Naive thymus-derived CD8-positive, alpha-beta T cell (primary cell): Measurements from ENCODE around the gene RAD51B. TPM values are rescaled to one million over a fixed set of nuclear protein-coding genes. Genes with fewer than 3 reads are reported as not detected.
A peak's percentile ranks its signal among the peaks of the same experiment; 100 is the strongest.
"Not testable (repeated sequence)": the region's sequence is repeated elsewhere in the genome, so short reads cannot be mapped to it uniquely, and the experiment has no call there.

Experiments used
- ATAC-seq, 2 donors: fragments of 150-1000 bp; cut with Tn5 transposase in 1 of 2; sonication (Bioruptor Pico), chemical (Tn5 transposase) in 1 of 2; 1 replicate in 1 of 2; 2 replicates in 1 of 2; pipeline ENCODE4 v1.10.0; 2021; ENCODE audit warnings: mild to moderate bottlenecking in 2 of 2, moderate library complexity in 2 of 2
- POLR2A ChIA-PET: fragments of 350-600 bp; sonication (Branson Sonifier 250); formaldehyde crosslinking; loops from one replicate; lab custom pipeline; 2021; ENCODE audit warnings: antibody characterized with exemption; lab: Charles Lee
- DNase-seq, 10 donors: peaks; one replicate each; pipeline versions ENCODE4 v3.0.0 to v3.0.0-alpha.2; 2020 to 2022
- H3K27ac Mint-ChIP-seq, 10 donors: one replicate each; pipeline ENCODE4 v1.8.0; 2020 to 2022; ENCODE audit warnings: mild to moderate bottlenecking in 10 of 10, mixed read lengths in 10 of 10, moderate library complexity in 4 of 10, inconsistent platforms in 1 of 10
- H3K27me3 Mint-ChIP-seq, 5 donors: one replicate each; pipeline ENCODE4 v1.8.0; 2021 to 2022; ENCODE audit warnings: mixed read lengths in 5 of 5
- H3K36me3 Mint-ChIP-seq, 3 donors: one replicate each; pipeline ENCODE4 v1.8.0; 2020 to 2022; ENCODE audit warnings: mixed read lengths in 3 of 3, mild to moderate bottlenecking in 2 of 3, inconsistent platforms in 1 of 3
- H3K4me1 Mint-ChIP-seq, 4 donors: one replicate each; pipeline ENCODE4 v1.8.0; 2021 to 2022; ENCODE audit warnings: mixed read lengths in 4 of 4
- H3K4me3 Mint-ChIP-seq, 10 donors: one replicate each; pipeline ENCODE4 v1.8.0; 2020 to 2022; ENCODE audit warnings: mild to moderate bottlenecking in 10 of 10, mixed read lengths in 10 of 10, moderate library complexity in 6 of 10, inconsistent platforms in 1 of 10
- H3K9me3 Mint-ChIP-seq, 9 donors: one replicate each; pipeline ENCODE4 v1.8.0; 2020 to 2022; ENCODE audit warnings: mixed read lengths in 9 of 9, mild to moderate bottlenecking in 3 of 9, inconsistent platforms in 1 of 9, moderate library complexity in 1 of 9
- polyA plus RNA-seq, 3 donors: library from polyadenylated mRNA; unstranded; fragments of 300-500 nt; fragmentation: Illumina TruSeq; gene quantifications; one replicate each; pipeline ENCODE4 v1.2.3, GENCODE V29; 2021
- total RNA-seq, 8 experiments: library from RNA in 2 of 8; stranded (reverse) in 2 of 8; gene quantifications; one replicate each; pipeline ENCODE4 v1.2.3 and lab custom pipeline; 2021 to 2026

The RAD51B gene
- total and polyA plus RNA-seq, 5 experiments from 2014 or later, result 15.1 to 30.0 (median 26.4) TPM

GRCh38 chr14:67982711-67983608, 163.4 kb downstream of the RAD51B start:
- ATAC-seq, result no peak
- H3K36me3 Mint-ChIP-seq, result peaks cover 0 to 4% (median 2%) of the 10 kb centered on the region in 3 donors
- no peak for DNase-seq
- H3K27me3 Mint-ChIP-seq, result no peaks in the 10 kb centered on the region
- POLR2A ChIA-PET, result no interaction called here
- no peaks in the 10 kb centered on the region for H3K9me3 Mint-ChIP-seq
- no peak overlapping the region for H3K27ac Mint-ChIP-seq
- H3K4me1 Mint-ChIP-seq, result peaks cover 0 to 2% (median 0%) of the 10 kb centered on the region in 4 donors
- H3K4me3 Mint-ChIP-seq, result no peak overlapping the region

GRCh38 chr14:67984274-67984673, 164.7 kb downstream of the RAD51B start:
- no peaks in the 10 kb centered on the region for H3K9me3 Mint-ChIP-seq
- no peak for DNase-seq
- H3K4me1 Mint-ChIP-seq, result peaks cover 0 to 2% (median 0%) of the 10 kb centered on the region in 4 donors
- H3K4me3 Mint-ChIP-seq, result no peak overlapping the region
- no peak for ATAC-seq
- H3K27me3 Mint-ChIP-seq, result no peaks in the 10 kb centered on the region
- H3K36me3 Mint-ChIP-seq, result peaks cover 0 to 4% (median 2%) of the 10 kb centered on the region in 3 donors
- peak overlapping the region in 2 of 10 donors; percentile 0 to 2 for H3K27ac Mint-ChIP-seq
- POLR2A ChIA-PET, result no interaction called here

GRCh38 chr14:67986131-67986841, 166.7 kb downstream of the RAD51B start:
- Mint-ChIP-seq H3K27ac (no peak overlapping the region), H3K36me3 (peaks cover 0 to 2% (median 0%) of the 10 kb centered on the region in 3 donors), H3K27me3 (no peaks in the 10 kb centered on the region), H3K9me3 (no peaks in the 10 kb centered on the region), H3K4me3 (no peak overlapping the region), H3K4me1 (peaks cover 0 to 2% (median 0%) of the 10 kb centered on the region in 4 donors)
- POLR2A ChIA-PET, result no interaction called here
- DNase-seq (no peak), ATAC-seq (no peak)

DNA sequence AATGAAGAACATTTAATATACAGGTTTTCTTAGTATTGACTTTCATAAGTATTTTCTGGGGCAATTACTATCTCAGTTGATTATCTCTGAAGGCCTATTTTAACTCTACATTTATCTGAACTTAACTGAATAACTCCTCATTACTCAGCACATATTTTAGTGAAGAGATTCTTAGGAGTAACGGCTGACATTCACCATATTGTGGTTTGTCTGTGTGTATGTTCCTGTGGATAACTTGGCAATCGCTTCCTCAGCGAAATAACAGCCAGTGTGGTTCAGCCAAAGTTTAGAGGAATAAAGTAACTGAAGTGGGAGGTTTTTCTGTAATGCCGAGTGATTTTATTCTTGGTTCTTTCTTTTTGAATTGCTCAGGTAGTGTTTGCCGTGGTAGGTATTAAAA, 168.0 kb downstream of the RAD51B start:
- POLR2A ChIA-PET, result no interaction called here
- Mint-ChIP-seq H3K9me3 (no peaks in the 10 kb centered on the region), H3K36me3 (peaks cover 0 to 2% (median 0%) of the 10 kb centered on the region in 3 donors), H3K4me3 (no peak overlapping the region), H3K4me1 (peaks cover 0 to 2% (median 0%) of the 10 kb centered on the region in 4 donors), H3K27ac (no peak overlapping the region), H3K27me3 (no peaks in the 10 kb centered on the region)
- no peak for ATAC-seq
- no peak for DNase-seq

GRCh38 chr14:67988210-67988609, 168.6 kb downstream of the RAD51B start:
- H3K4me3 Mint-ChIP-seq, ATAC-seq, POLR2A ChIA-PET, H3K4me1 Mint-ChIP-seq, H3K36me3 Mint-ChIP-seq, H3K27ac Mint-ChIP-seq, H3K27me3 Mint-ChIP-seq, H3K9me3 Mint-ChIP-seq, DNase-seq: not testable (repeated sequence)

GRCh38 chr14:67990576-67990975, 171.0 kb downstream of the RAD51B start:
- Mint-ChIP-seq H3K4me1 (peaks cover 0 to 2% (median 0%) of the 10 kb centered on the region in 4 donors), H3K27ac (no peak overlapping the region), H3K27me3 (no peaks in the 10 kb centered on the region), H3K9me3 (no peaks in the 10 kb centered on the region), H3K36me3 (peaks cover 0 to 4% (median 2%) of the 10 kb centered on the region in 3 donors), H3K4me3 (no peak overlapping the region)
- no peak for DNase-seq
- no peak for ATAC-seq
- POLR2A ChIA-PET, result no interaction called here

GRCh38 chr14:67994531-67994930, 175.0 kb downstream of the RAD51B start:
- DNase-seq (no peak), ATAC-seq (no peak)
- Mint-ChIP-seq H3K4me3 (no peak overlapping the region), H3K36me3 (peaks cover 0 to 2% (median 2%) of the 10 kb centered on the region in 3 donors), H3K27ac (no peak overlapping the region), H3K27me3 (no peaks in the 10 kb centered on the region), H3K4me1 (peaks cover 0 to 5% (median under 1%) of the 10 kb centered on the region in 4 donors), H3K9me3 (no peaks in the 10 kb centered on the region)
- POLR2A ChIA-PET, result no interaction called here

DNA sequence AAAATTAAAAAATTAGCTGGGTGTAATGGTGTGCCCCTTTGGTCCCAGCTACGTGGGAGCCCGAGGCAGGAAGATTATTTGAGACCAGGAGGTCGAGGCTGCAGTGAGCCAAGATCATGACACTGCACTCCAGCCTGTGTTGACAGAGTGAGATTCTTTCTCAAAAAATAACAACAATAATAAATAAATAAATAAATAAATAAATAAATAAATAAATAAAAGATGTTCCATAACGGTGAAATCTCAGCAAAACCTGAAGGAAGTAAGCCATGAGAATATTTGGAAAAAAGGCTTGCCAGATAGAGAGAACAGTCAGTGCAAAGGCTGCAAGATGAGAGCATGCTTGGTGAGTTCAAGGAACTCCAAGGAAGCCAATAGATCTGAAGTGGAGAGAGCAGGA, 176.7 kb downstream of the RAD51B start:
- no peak for DNase-seq
- no peak for ATAC-seq
- no peaks in the 10 kb centered on the region for H3K9me3 Mint-ChIP-seq
- POLR2A ChIA-PET, result no interaction called here
- H3K27me3 Mint-ChIP-seq, result no peaks in the 10 kb centered on the region
- no peak overlapping the region for H3K4me3 Mint-ChIP-seq
- H3K36me3 Mint-ChIP-seq, result peaks cover 0 to 2% (median 2%) of the 10 kb centered on the region in 3 donors
- peaks cover 0 to 5% (median under 1%) of the 10 kb centered on the region in 4 donors for H3K4me1 Mint-ChIP-seq
- no peak overlapping the region for H3K27ac Mint-ChIP-seq

- H3K4me1 Mint-ChIP-seq, result peaks cover 0 to 5% (median 3%) of the 10 kb centered on the region in 4 donors
- ATAC-seq (no peak), DNase-seq (no peak)
- H3K27ac Mint-ChIP-seq, result peak overlapping the region in 1 of 10 donors; percentile 44
- peaks cover 0 to 11% (median 10%) of the 10 kb centered on the region in 3 donors for H3K36me3 Mint-ChIP-seq
- POLR2A ChIA-PET, result no interaction called here
- no peaks in the 10 kb centered on the region for H3K27me3 Mint-ChIP-seq
- no peak overlapping the region for H3K4me3 Mint-ChIP-seq
- H3K9me3 Mint-ChIP-seq, result peaks cover 0 to 4% (median 0%) of the 10 kb centered on the region in 9 donors
These were observed 179.3 kb downstream of the RAD51B start for GRCh38 chr14:67998834-67999233.

- Mint-ChIP-seq H3K4me1 (peaks cover 0 to 5% (median 3%) of the 10 kb centered on the region in 4 donors), H3K9me3 (peaks cover 0 to 4% (median 0%) of the 10 kb centered on the region in 9 donors), H3K27ac (peak overlapping the region in 1 of 10 donors; percentile 44), H3K4me3 (no peak overlapping the region), H3K27me3 (no peaks in the 10 kb centered on the region), H3K36me3 (peaks cover 0 to 11% (median 10%) of the 10 kb centered on the region in 3 donors)
- DNase-seq, result no peak
- POLR2A ChIA-PET, result no interaction called here
- no peak for ATAC-seq
These were observed 179.7 kb downstream of the RAD51B start for GRCh38 chr14:67999290-67999689.

GRCh38 chr14:67999705-68000384, 180.3 kb downstream of the RAD51B start:
- peaks cover 0 to 5% (median 3%) of the 10 kb centered on the region in 4 donors for H3K4me1 Mint-ChIP-seq
- no peak overlapping the region for H3K4me3 Mint-ChIP-seq
- H3K36me3 Mint-ChIP-seq, result peaks cover 0 to 11% (median 10%) of the 10 kb centered on the region in 3 donors
- DNase-seq (no peak), ATAC-seq (no peak)
- POLR2A ChIA-PET, result no interaction called here
- H3K9me3 Mint-ChIP-seq, result peaks cover 0 to 4% (median 0%) of the 10 kb centered on the region in 9 donors
- no peak overlapping the region for H3K27ac Mint-ChIP-seq
- H3K27me3 Mint-ChIP-seq, result no peaks in the 10 kb centered on the region

DNA sequence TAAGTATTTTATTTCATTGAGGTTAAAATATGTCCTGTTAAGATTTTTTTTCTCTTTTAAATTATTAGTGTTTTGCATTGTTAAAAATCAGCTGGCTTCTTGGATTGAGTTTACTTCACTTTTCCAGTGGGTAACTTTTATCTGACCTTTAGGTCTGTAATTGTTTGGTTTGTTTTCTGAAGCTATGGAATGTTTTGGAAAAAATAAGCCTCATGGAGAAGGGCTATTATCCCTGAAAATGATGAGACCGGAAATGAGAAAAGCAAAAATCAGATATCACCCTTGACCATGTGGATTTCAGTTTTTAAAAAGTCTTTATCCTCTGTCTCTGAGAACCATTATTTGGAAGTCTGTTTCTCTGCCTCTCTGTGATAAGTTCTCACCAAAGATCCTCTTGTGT, 180.9 kb downstream of the RAD51B start:
- ATAC-seq (no peak), DNase-seq (no peak)
- H3K4me1 Mint-ChIP-seq, result peaks cover 0 to 5% (median 3%) of the 10 kb centered on the region in 4 donors
- POLR2A ChIA-PET, result no interaction called here
- H3K36me3 Mint-ChIP-seq, result peaks cover 0 to 11% (median 8%) of the 10 kb centered on the region in 3 donors
- no peak overlapping the region for H3K27ac Mint-ChIP-seq
- peaks cover 0 to 4% (median 0%) of the 10 kb centered on the region in 9 donors for H3K9me3 Mint-ChIP-seq
- H3K27me3 Mint-ChIP-seq, result no peaks in the 10 kb centered on the region
- no peak overlapping the region for H3K4me3 Mint-ChIP-seq
